GM12873 (cell line): ENCODE results near the gene OR2C3.

Source experiments
- CTCF ChIP-seq: IDR thresholded peaks from 2 replicates; pipeline ENCODE4 v1.5.1; 2012; ENCODE audit warnings: low read depth, mild to moderate bottlenecking, moderate library complexity, low read length, control low read depth; ENCODE audit not compliant: insufficient read depth; ENCODE audit errors: missing control alignments

Gene OR2C3

GRCh38 chr1:247536340-247536739 is at the start of gene OR2C3:
Gene OR2C3, minus strand, starts transcription at chr1:247536440. Its CDS starts 3,929 bp downstream, at chr1:247532511.
- no peak for TF ChIP-seq CTCF

GRCh38 chr1:247578946-247579460 is 42.8 kb upstream of the OR2C3 start:
- no peak for TF ChIP-seq CTCF

GRCh38 chr1:247576514-247576913 is 40.3 kb upstream of the OR2C3 start:
- peak; percentile 46 for TF ChIP-seq CTCF

- TF ChIP-seq CTCF: no peak
These were observed 38.4 kb upstream of the OR2C3 start for GRCh38 chr1:247574664-247575063.

GRCh38 chr1:247574236-247574635 is 38.0 kb upstream of the OR2C3 start:
- no peak for TF ChIP-seq CTCF

GRCh38 chr1:247562198-247562597 is 26.0 kb upstream of the OR2C3 start:
- TF ChIP-seq CTCF: no peak

- TF ChIP-seq CTCF: no peak
These were observed 25.5 kb upstream of the OR2C3 start for GRCh38 chr1:247561711-247562110.
